Panc1 (cell line): ENCODE data around the gene MGME1. TPM values are rescaled to one million over a fixed set of nuclear protein-coding genes. Genes with fewer than 3 reads are reported as not detected.

Experiments used
- ATAC-seq: fragments of 200-7000 bp; cut with Tn5 transposase; 2 replicates; pipeline ENCODE4 v1.9.1; 2020; ENCODE audit warnings: mild to moderate bottlenecking, moderate library complexity
- BruUV-seq: library from RNA; stranded (reverse); fragments of 400-500 nt; replicated peaks from 2 replicates; lab custom pipeline; 2021; lab: Mats Ljungman, UMichigan
- CTCF ChIA-PET: fragments of 300-600 bp; sonication (Branson Sonifier 250); formaldehyde crosslinking; loops from one replicate; lab custom pipeline; 2022; ENCODE audit warnings: antibody characterized with exemption; lab: Charles Lee
- POLR2A ChIA-PET: fragments of 300-600 bp; sonication (Branson Sonifier 250); formaldehyde crosslinking; loops from one replicate; lab custom pipeline; 2022; ENCODE audit warnings: antibody characterized with exemption; lab: Charles Lee
- DNase-seq: peaks from one replicate; pipeline ENCODE4 v3.0.0-alpha.2; 2010; ENCODE audit warnings: low read depth, low spot score
- H3K27ac ChIP-seq: 2 replicates; pipeline ENCODE4 v1.5.1; 2011; ENCODE audit warnings: mild to moderate bottlenecking, low read length, inconsistent platforms
- H3K27me3 ChIP-seq: fragments of 200-500 bp; sonication (Bioruptor generic); 2 replicates; pipeline ENCODE4 v1.6.0; 2014; ENCODE audit warnings: low read length, inconsistent platforms; ENCODE audit not compliant: control insufficient read depth, insufficient read depth
- H3K36me3 ChIP-seq: fragments of 200-500 bp; sonication (Bioruptor generic); 2 replicates; pipeline ENCODE4 v1.5.1; 2014; ENCODE audit warnings: inconsistent platforms, mild to moderate bottlenecking, low read length, moderate library complexity; ENCODE audit not compliant: control insufficient read depth, insufficient read depth
- H3K4me1 ChIP-seq: 2 replicates; pipeline ENCODE4 v1.5.1; 2011; ENCODE audit warnings: inconsistent platforms, mild to moderate bottlenecking, low read length, moderate library complexity; ENCODE audit not compliant: control insufficient read depth, insufficient read depth
- H3K4me3 ChIP-seq, 2 experiments: 2 replicates each; pipeline ENCODE4 v1.5.1; 2011 to 2012; ENCODE audit warnings: low read depth in 2 of 2, low read length in 2 of 2, mild to moderate bottlenecking in 2 of 2, inconsistent platforms in 1 of 2, moderate library complexity in 1 of 2
- H3K9me3 ChIP-seq: fragments of 200-500 bp; sonication (Bioruptor generic); 2 replicates; pipeline ENCODE4 v1.5.1; 2014; ENCODE audit warnings: low read depth, mild to moderate bottlenecking, inconsistent platforms, low read length, moderate library complexity; ENCODE audit not compliant: control insufficient read depth, insufficient read depth
- POLR2AphosphoS5 ChIP-seq: IDR thresholded peaks from 2 replicates; pipeline ENCODE4 v1.6.1; 2012; ENCODE audit warnings: mild to moderate bottlenecking, low read depth, low read length, moderate library complexity
- REST ChIP-seq, 2 experiments: IDR thresholded peaks; 2 replicates each; pipeline ENCODE4 v1.6.1; 2011 to 2012; ENCODE audit warnings: low read depth in 2 of 2, control low read depth in 1 of 2, low read length in 1 of 2, mild to moderate bottlenecking in 1 of 2, moderate library complexity in 1 of 2; ENCODE audit not compliant: insufficient read depth in 1 of 2
- SIN3A ChIP-seq: IDR thresholded peaks from 2 replicates; pipeline ENCODE4 v1.6.1; 2012; ENCODE audit warnings: low read depth, mild to moderate bottlenecking, low read length, moderate library complexity, borderline replicate concordance; ENCODE audit not compliant: insufficient read depth
- TCF7L2 ChIP-seq: IDR thresholded peaks from 2 replicates; pipeline ENCODE4 v1.6.1; 2011; ENCODE audit warnings: mild to moderate bottlenecking, low read depth, low read length, inconsistent platforms
- in situ Hi-C: cut with HindIII; loops from 2 replicates; pipeline ENCODE4 v1.10.0; 2016; ENCODE audit warnings: low sequenced_read_pairs, low pct_unique_long_range_greater_than_20kb
- intact Hi-C: fragments of 100-400 bp; cut with micrococcal nuclease; formaldehyde crosslinking; loops from one replicate; pipeline ENCODE4 v1.10.0; 2022; ENCODE audit not compliant: unreplicated experiment
- total RNA-seq: library from RNA; stranded (reverse); gene quantifications from one replicate; pipeline ENCODE4 v1.2.1, GENCODE V29; 2021; ENCODE audit not compliant: unreplicated experiment
- TF ChIP-seq, protein P1 (sequence below): fragments of 450-650 bp; IDR thresholded peaks from 2 replicates; pipeline ENCODE4 v1.5.1; 2017; ENCODE audit warnings: mild to moderate bottlenecking

Gene MGME1
- total RNA-seq, 1 experiment from 2014 or later = 27.0 TPM

GRCh38 chr20:17946572-17947473 is 22.0 kb upstream of the MGME1 start:
- in situ Hi-C loops = no loop called here
- peaks cover 89% of the 10 kb centered on the region for H3K36me3 ChIP-seq
- H3K27ac ChIP-seq = no peak overlapping the region
- ChIA-PET POLR2A (no interaction called here), CTCF (no interaction called here)
- no peak for ATAC-seq
- BruUV-seq = no TSS peak
- H3K27me3 ChIP-seq = no peaks in the 10 kb centered on the region
- no peak for DNase-seq
- no peak overlapping the region for H3K4me3 ChIP-seq
- intact Hi-C loops = no loop called here
- TF ChIP-seq SIN3A (no peak), POLR2AphosphoS5 (no peak; the same call in 1 of the 2 replicates), TCF7L2 (no peak), REST (IDR thresholded peaks at IDR 0.05; ENCODE audit: insufficient read depth in 1 of 2, low read depth in 2 of 2, low read length in 1 of 2) (no peak)
- TF ChIP-seq, protein P1, sequence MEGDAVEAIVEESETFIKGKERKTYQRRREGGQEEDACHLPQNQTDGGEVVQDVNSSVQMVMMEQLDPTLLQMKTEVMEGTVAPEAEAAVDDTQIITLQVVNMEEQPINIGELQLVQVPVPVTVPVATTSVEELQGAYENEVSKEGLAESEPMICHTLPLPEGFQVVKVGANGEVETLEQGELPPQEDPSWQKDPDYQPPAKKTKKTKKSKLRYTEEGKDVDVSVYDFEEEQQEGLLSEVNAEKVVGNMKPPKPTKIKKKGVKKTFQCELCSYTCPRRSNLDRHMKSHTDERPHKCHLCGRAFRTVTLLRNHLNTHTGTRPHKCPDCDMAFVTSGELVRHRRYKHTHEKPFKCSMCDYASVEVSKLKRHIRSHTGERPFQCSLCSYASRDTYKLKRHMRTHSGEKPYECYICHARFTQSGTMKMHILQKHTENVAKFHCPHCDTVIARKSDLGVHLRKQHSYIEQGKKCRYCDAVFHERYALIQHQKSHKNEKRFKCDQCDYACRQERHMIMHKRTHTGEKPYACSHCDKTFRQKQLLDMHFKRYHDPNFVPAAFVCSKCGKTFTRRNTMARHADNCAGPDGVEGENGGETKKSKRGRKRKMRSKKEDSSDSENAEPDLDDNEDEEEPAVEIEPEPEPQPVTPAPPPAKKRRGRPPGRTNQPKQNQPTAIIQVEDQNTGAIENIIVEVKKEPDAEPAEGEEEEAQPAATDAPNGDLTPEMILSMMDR = no peak
- no peaks in the 10 kb centered on the region for H3K9me3 ChIP-seq
- H3K4me1 ChIP-seq = 0 out of 2 replicates have a peak, but pooled peaks cover under 1% of the 10 kb centered on the region

- BruUV-seq = no TSS peak
- no peaks in the 10 kb centered on the region for H3K27me3 ChIP-seq
- in situ Hi-C loops = no loop called here
- intact Hi-C loops = no loop called here
- no peak overlapping the region for H3K27ac ChIP-seq
- POLR2A ChIA-PET = no interaction called here
- CTCF ChIA-PET = no interaction called here
- no peaks in the 10 kb centered on the region for H3K4me1 ChIP-seq
- no peaks in the 10 kb centered on the region for H3K9me3 ChIP-seq
- DNase-seq (no peak), ATAC-seq (no peak)
- TF ChIP-seq, protein P1 = no peak
- TF ChIP-seq TCF7L2 (no peak), POLR2AphosphoS5 (no peak), SIN3A (no peak), REST (IDR thresholded peaks at IDR 0.05; ENCODE audit: insufficient read depth in 1 of 2, low read depth in 2 of 2, low read length in 1 of 2) (no peak)
- peaks cover 87% of the 10 kb centered on the region for H3K36me3 ChIP-seq
- no peak overlapping the region for H3K4me3 ChIP-seq
These were observed 21.4 kb upstream of the MGME1 start for GRCh38 chr20:17947474-17947815.
